Tibial nerve (tissue), 4 donors: ENCODE data around the gene GRB10. TPM values are rescaled to one million over a fixed set of nuclear protein-coding genes. Genes with fewer than 3 reads are reported as not detected.

Experiments
- DNase-seq, 2 donors: peaks; one replicate each; pipeline ENCODE4 v3.0.0-alpha.2; 2019; ENCODE audit warnings: low spot score in 2 of 2
- H3K27ac ChIP-seq, 4 donors: fragments of 200-600 bp; sonication (generic) in 3 of 4; one replicate each; pipeline ENCODE4 v1.5.1; 2017 to 2019; ENCODE audit warnings: mild to moderate bottlenecking in 1 of 4
- H3K27me3 ChIP-seq, 2 donors: fragments of 200-600 bp; sonication (generic) in 1 of 2; one replicate each; pipeline versions ENCODE4 v1.5.1 to v1.6.0; 2017 to 2019
- H3K36me3 ChIP-seq, 3 donors: fragments of 200-600 bp; sonication (generic); one replicate each; pipeline ENCODE4 v1.5.1; 2018 to 2019
- H3K4me1 ChIP-seq, 4 donors: fragments of 200-600 bp; sonication (generic) in 3 of 4; one replicate each; pipeline ENCODE4 v1.5.1; 2017 to 2019
- H3K4me3 ChIP-seq, 4 donors: fragments of 200-600 bp; sonication (generic) in 3 of 4; one replicate each; pipeline ENCODE4 v1.5.1; 2017 to 2019; ENCODE audit warnings: mild to moderate bottlenecking in 1 of 4, moderate library complexity in 1 of 4
- H3K9me3 ChIP-seq, 4 donors: fragments of 200-600 bp; sonication (generic) in 3 of 4; one replicate each; pipeline ENCODE4 v1.5.1; 2017 to 2019
- EP300 ChIP-seq, 2 donors: sonication (generic); formaldehyde crosslinking; IDR thresholded peaks; one replicate each; pipeline ENCODE4 v1.6.1; 2017; ENCODE audit warnings: antibody characterized with exemption in 2 of 2, mild to moderate bottlenecking in 1 of 2
- POLR2A ChIP-seq, 2 donors: fragments of 450-650 bp; IDR thresholded peaks; one replicate each; pipeline ENCODE4 v1.6.1; 2017; ENCODE audit warnings: antibody characterized with exemption in 2 of 2, mild to moderate bottlenecking in 2 of 2, moderate library complexity in 2 of 2
- WGBS, 2 donors: methylation state at CpG; one replicate each; pipeline ENCODE4 v1.1.5; 2018; 5-methylcytosine and 5-hydroxymethylcytosine counted together
- total RNA-seq, 4 donors: library from RNA; depleted of rRNA; stranded (reverse); fragments of >200 nt; gene quantifications; one replicate each; pipeline ENCODE4 v1.1.0, GENCODE V29; 2016
- TF ChIP-seq, protein P1 (sequence below), 5 experiments: fragments of 200-600 bp in 3 of 5; fragments of 450-650 bp in 2 of 5; sonication (generic) in 3 of 5; IDR thresholded peaks; one replicate each; pipeline ENCODE4 v1.5.1; 2016 to 2019; ENCODE audit warnings: antibody characterized with exemption in 5 of 5, mild to moderate bottlenecking in 3 of 5, moderate library complexity in 2 of 5

The GRB10 gene
- total RNA-seq, 4 donors from 2014 or later = 34.1 to 73.9 (median 56.0) TPM

DNA sequence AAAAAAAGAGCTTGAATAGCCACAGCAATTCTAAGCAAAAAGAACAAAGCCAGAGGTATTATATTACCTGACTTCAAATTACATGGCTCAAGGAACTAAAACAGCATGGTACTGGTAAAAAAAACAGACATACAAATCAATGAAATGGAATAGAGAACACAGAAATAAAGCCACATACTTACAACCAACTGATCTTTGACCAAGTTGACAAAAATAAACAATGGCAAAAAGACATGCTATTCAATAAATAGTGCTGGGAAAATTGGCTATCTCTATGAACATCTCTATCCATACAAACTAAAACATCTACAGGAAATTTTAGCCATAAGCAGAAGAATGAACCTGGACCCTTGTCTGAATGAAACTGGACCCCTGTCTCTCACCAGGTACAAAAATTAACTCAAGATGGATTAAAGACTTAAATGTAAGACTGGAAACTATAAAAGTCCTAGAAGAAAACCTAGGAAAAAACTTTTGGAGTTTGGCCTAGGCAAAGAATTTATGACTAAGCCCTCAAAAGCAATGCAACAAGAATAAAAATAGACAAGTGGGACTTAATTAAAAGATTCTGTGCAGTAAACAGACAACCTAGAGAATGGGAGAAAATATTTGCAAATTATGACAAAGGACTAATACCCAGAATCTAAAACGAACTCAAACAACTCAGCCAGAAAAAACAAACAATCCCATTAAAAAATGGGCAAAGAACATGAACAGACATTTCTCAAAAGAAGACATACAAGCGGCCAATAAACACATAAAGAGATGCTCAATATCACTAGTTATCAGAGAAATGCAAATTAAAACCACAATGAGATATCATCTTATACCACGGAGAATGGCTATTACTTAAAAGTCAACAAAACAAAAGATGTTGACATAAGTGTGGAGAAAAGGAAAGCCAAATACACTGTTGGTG is 144.7 kb downstream of the GRB10 start:
- no peak overlapping the region for H3K27ac ChIP-seq
- H3K36me3 ChIP-seq = peaks cover 0 to 7% (median 0%) of the 10 kb centered on the region in 3 donors
- H3K4me1 ChIP-seq = peaks cover 0 to 8% (median 0%) of the 10 kb centered on the region in 4 donors
- H3K9me3 ChIP-seq = peaks cover 0 to 32% (median 0%) of the 10 kb centered on the region in 4 donors
- no peak for TF ChIP-seq EP300 (IDR thresholded peaks at IDR 0.05)
- TF ChIP-seq POLR2A (IDR thresholded peaks at IDR 0.05) = no peak
- TF ChIP-seq, protein P1, sequence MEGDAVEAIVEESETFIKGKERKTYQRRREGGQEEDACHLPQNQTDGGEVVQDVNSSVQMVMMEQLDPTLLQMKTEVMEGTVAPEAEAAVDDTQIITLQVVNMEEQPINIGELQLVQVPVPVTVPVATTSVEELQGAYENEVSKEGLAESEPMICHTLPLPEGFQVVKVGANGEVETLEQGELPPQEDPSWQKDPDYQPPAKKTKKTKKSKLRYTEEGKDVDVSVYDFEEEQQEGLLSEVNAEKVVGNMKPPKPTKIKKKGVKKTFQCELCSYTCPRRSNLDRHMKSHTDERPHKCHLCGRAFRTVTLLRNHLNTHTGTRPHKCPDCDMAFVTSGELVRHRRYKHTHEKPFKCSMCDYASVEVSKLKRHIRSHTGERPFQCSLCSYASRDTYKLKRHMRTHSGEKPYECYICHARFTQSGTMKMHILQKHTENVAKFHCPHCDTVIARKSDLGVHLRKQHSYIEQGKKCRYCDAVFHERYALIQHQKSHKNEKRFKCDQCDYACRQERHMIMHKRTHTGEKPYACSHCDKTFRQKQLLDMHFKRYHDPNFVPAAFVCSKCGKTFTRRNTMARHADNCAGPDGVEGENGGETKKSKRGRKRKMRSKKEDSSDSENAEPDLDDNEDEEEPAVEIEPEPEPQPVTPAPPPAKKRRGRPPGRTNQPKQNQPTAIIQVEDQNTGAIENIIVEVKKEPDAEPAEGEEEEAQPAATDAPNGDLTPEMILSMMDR (IDR thresholded peaks at IDR 0.05) = no peak
- 56 to 61% methylated on average over 3 of the region's 3 CpGs for WGBS, 2 donors
- no peak overlapping the region for H3K4me3 ChIP-seq
- no peak for DNase-seq
- no peaks in the 10 kb centered on the region for H3K27me3 ChIP-seq

GRCh38 chr7:50634378-50634777 is 148.3 kb downstream of the GRB10 start:
- Histone ChIP-seq H3K9me3 (peaks cover 0 to 32% (median 0%) of the 10 kb centered on the region in 4 donors), H3K27ac (no peak overlapping the region), H3K27me3 (no peaks in the 10 kb centered on the region), H3K4me1 (peaks cover 0 to 14% (median 0%) of the 10 kb centered on the region in 4 donors), H3K4me3 (no peak overlapping the region), H3K36me3 (no peaks in the 10 kb centered on the region)
- TF ChIP-seq EP300 (IDR thresholded peaks at IDR 0.05) (no peak), POLR2A (IDR thresholded peaks at IDR 0.05) (no peak)
- TF ChIP-seq, protein P1 (IDR thresholded peaks at IDR 0.05) = no peak
- 88 to 91% methylated on average over 1 of the region's 1 CpG for WGBS, 2 donors
- no peak for DNase-seq

- TF ChIP-seq POLR2A (IDR thresholded peaks at IDR 0.05) (no peak), EP300 (IDR thresholded peaks at IDR 0.05) (no peak)
- TF ChIP-seq, protein P1 (IDR thresholded peaks at IDR 0.05) = no peak
- Histone ChIP-seq H3K27me3 (no peaks in the 10 kb centered on the region), H3K27ac (no peak overlapping the region), H3K36me3 (no peaks in the 10 kb centered on the region), H3K4me3 (no peak overlapping the region), H3K4me1 (peaks cover 0 to 14% (median 0%) of the 10 kb centered on the region in 4 donors), H3K9me3 (peaks cover 0 to 24% (median 0%) of the 10 kb centered on the region in 4 donors)
- 94 to 97% methylated on average over 1 of the region's 1 CpG for WGBS, 2 donors
- no peak for DNase-seq
Observed at GRCh38 chr7:50633414-50633710, 149.3 kb downstream of the GRB10 start.

DNA sequence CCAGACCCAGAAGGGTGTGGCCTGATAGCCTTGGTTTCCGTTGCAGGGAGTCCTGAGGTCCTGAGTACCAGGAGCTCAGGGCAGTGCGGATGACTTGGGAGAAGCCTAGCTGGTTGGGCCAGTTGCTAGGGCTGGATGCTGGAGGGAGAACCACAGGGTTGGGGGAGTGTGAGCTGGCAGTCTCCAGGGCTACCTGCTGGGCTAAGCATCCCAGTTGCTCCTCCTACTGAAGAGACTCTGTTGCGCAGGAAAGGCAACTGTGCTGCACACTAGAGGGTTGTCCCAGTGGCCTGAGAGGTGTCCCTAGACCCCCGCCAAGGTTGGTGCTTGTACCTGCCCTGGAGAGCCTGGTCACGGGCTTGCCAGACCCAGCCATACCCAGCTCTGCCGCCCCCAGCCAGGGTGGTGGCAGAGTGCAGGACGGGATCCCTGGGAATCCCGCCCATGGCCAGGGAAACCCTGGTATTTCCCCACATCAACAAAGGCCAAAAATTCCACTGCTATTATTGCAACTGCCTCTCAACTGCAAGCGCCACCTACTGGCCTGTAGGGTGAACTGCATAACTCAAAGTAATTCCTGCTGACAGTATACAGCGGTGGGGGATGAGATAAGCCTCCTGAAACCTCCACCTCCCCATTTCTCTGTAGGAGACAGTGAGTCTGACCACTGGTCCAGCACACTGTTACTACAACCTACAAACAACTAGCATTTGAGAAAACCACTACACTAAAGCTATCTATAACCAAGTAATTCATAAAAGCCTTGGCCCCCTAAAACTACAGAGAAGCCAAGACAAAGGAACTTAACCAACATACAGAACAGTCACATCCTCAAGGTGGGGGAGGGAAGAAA is 149.9 kb downstream of the GRB10 start:
- Histone ChIP-seq H3K4me3 (no peak overlapping the region), H3K27ac (no peak overlapping the region), H3K36me3 (no peaks in the 10 kb centered on the region), H3K27me3 (no peaks in the 10 kb centered on the region), H3K4me1 (peaks cover 0 to 14% (median 0%) of the 10 kb centered on the region in 4 donors), H3K9me3 (peaks cover 0 to 19% (median 0%) of the 10 kb centered on the region in 4 donors)
- 69 to 82% methylated on average over 9 to 10 of the region's 10 CpGs for WGBS, 2 donors
- TF ChIP-seq POLR2A (IDR thresholded peaks at IDR 0.05) (no peak), EP300 (IDR thresholded peaks at IDR 0.05) (no peak)
- TF ChIP-seq, protein P1 (IDR thresholded peaks at IDR 0.05) = peak; percentile 36 to 79 (median 47)
- DNase-seq = peak in 1 of 2 donors; percentile 6
